ENCODE data around the gene HOXA4.

GRCh38 chr7:27111042-27111750, 19.4 kb downstream of the HOXA4 start:
- TF ChIP-seq, protein P1, sequence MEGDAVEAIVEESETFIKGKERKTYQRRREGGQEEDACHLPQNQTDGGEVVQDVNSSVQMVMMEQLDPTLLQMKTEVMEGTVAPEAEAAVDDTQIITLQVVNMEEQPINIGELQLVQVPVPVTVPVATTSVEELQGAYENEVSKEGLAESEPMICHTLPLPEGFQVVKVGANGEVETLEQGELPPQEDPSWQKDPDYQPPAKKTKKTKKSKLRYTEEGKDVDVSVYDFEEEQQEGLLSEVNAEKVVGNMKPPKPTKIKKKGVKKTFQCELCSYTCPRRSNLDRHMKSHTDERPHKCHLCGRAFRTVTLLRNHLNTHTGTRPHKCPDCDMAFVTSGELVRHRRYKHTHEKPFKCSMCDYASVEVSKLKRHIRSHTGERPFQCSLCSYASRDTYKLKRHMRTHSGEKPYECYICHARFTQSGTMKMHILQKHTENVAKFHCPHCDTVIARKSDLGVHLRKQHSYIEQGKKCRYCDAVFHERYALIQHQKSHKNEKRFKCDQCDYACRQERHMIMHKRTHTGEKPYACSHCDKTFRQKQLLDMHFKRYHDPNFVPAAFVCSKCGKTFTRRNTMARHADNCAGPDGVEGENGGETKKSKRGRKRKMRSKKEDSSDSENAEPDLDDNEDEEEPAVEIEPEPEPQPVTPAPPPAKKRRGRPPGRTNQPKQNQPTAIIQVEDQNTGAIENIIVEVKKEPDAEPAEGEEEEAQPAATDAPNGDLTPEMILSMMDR (conservative IDR thresholded peaks at IDR 0.05; ENCODE audit: low read depth, low read length), result no peak
- TF ChIP-seq EZH2 (IDR thresholded peaks at IDR 0.05; ENCODE audit: low read length, unreplicated experiment) (no peak), EZH2phosphoT487 (IDR thresholded peaks at IDR 0.05; ENCODE audit: borderline replicate concordance, low read length) (no peak)
